DMS53 treated with DMSO at 0.1 percent for 48 hours (cell line): Measurements from ENCODE around the gene PLGLB1.
"Not testable (repeated sequence)": the region's sequence is repeated elsewhere in the genome, so short reads cannot be mapped to it uniquely, and the experiment has no call there.

Experiments used
- DNase-seq: peaks from one replicate; lab custom pipeline; 2025; ENCODE audit not compliant: unreplicated experiment; lab: John Stamatoyannopoulos, UW

Gene PLGLB1

DNA sequence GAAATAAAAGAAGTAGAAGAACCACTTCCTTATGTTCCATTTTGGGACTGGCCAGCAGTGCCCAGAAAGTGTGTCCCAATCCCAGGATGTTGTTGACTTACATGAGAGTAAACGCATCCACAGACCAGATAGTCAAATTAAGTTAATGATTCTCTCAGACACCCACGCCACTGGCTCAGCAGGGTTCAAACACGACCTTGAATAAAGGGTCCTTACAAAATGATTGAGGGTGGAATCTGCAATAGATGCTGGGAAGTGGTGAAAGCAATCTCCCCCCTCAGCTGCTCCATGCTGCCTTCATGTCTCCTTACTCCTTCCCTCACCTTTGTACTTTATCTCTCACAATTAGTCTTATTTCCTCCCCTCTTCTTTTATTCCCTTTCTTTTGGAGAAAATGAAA lies at the start of gene PLGLB1:
Gene PLGLB1 (minus strand): TSS at position 101 of the 400 bp plus-strand sequence. CDS start 61 bp downstream, at position 40.
- not testable (repeated sequence) for DNase-seq

DNA sequence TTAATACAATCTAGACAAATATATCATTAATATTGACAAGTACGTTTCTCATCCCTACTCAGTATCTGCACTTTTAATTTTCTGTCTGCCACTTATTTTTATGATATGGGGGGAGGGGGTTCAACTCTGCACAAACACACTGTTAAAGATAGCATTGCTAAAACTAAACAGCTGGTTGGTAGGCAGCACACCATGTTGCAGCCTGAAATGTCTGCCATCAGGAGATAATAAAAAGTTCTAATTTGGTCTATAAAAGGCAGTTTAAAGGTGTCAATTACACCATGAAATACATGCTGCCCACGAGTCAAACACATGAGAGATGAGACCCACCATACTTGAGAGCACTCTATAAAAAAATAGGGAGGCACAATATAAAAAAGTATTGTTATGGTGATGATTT lies 42.7 kb upstream of the PLGLB1 start:
- DNase-seq = not testable (repeated sequence)

DNA sequence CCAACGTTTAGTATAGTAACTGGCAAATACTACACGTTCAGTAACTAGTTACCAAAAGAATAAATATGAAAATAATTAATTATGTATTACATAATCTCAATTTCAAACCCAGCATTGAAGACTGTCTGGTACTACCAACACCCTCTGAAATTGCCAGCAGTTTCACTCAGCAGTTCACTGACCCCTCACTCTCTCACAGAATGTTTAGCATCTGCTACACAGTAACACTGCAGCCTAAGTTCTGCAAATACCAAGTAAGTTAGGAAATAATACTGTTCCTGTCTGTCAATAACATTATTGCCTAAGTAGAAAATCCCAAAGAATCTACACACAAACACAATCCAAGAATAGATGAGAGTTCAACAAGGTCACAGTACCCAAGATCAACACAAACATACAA lies 41.8 kb upstream of the PLGLB1 start:
- DNase-seq = not testable (repeated sequence)

DNA sequence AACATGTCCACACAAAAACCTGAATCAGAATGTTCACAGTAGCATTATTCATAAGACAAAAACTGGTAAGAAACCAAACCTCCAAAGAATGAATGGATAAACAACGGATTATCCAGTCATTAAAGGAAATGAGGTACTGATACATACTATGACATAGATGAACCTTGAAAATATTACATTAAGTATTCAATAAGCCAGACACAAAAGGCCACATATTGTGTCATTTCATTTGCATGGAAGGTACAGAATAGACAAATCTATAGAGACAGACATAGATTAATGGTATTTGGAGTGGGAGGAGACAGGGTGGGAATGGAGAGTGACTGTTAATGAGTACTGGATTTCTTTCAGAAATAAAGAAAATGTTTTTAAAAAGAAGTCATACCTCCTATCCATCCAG lies 39.9 kb upstream of the PLGLB1 start:
- DNase-seq = not testable (repeated sequence)

DNA sequence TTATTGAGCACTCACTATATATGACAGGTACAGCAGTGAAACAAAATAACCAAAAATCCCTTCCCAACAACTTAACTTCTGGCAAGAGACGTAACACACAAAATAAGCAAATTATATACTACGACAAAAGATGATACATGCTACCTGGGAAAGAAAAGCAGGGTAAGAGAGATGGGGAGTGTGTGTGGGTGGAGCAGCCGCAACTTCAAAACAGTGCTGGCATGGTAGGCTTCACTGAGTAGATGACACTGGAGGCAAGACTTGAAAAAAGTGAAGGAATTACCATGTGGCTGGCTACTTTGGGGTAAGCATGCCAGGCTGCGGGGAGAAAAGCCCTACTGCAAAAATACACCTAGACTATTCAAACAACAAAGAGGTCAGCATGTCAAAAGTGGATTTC lies 36.0 kb upstream of the PLGLB1 start:
- not testable (repeated sequence) for DNase-seq

DNA sequence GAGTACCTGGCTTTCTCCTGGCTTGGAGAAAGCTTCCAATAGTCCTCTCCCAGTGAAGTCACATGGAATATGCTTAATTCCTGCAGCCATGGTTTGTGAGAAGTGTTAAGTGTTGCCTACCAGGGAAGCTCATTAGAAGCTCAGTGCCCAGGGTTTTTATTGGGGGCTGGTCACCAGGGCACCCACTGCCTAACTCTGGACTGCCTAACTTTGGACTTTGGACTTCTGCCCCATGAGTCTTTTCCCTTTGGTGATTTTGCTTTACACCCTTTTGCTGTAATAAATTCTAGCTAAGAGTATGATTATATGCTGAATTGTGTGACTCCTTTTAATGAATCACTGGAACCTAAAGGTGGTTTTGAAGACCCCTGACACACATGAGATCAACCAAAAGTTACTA lies 35.2 kb upstream of the PLGLB1 start:
- DNase-seq = not testable (repeated sequence)

DNA sequence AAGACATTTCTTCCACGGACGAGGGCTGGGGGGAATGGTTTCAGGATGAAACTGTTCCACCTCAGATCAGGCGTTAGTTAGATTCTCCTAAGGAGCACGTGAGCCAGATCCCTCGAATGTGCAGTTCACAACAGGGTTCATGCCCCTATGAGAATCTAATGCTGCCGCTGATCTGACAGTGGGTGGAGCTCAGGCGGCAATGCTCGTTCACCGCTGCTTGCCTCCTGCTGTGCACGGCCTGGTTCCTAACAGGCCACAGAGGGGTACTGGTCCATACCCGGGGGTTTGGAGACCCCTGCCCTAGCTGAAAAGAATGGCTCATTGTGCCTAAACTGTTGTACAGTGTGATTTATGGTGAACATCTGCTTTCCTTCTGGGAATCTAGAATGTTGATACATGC lies 34.8 kb upstream of the PLGLB1 start:
- DNase-seq = not testable (repeated sequence)

DNA sequence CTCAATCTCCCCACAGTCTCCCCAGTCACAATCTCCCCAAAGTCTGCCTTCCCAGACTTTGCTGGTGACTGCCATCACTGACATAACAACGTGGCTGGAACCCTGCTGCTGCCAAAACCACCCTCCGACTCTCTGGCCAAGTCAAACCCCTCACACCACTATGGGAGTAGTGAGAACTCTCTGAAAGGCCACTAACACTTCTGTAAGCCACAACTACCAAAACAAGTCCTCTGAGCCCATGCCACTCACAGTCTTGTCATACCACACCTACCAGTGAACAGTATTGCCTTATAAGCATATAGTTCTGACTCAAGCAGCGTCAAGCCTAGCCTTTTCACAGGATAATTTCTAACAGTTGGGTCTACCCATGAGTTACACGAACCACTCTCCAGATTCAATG lies 32.7 kb upstream of the PLGLB1 start:
- not testable (repeated sequence) for DNase-seq

DNA sequence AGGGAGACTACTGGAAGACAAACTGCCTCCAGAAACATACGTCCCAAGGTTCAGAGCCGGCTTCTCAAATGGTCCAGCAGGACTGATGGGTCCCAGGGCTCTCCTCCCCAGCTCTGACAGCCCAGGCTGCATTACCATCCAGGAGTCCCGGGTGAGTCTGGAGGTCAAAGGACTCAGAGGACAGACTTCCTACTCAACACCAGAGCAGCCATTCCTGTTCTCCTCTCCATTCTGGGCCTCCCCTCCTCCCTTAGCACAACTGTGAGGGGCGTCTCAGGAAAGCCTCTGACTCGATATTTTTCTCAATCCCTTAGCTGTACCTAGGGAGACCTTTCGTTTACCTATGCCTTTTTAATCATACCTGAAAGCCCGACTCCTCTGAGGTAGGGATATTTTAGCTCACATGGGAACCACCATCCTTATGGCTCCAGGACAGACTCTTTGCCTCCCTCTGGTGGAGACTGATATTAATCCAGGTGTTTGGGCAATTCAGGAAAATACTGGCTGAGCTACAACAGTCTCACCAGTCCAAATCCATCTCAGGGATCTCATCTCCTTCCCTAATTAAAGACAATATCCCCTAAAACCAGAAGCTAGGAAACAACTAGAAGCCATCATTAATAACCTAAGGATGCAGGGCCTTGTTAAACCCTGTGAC lies 19.8 kb upstream of the PLGLB1 start:
- DNase-seq = not testable (repeated sequence)

DNA sequence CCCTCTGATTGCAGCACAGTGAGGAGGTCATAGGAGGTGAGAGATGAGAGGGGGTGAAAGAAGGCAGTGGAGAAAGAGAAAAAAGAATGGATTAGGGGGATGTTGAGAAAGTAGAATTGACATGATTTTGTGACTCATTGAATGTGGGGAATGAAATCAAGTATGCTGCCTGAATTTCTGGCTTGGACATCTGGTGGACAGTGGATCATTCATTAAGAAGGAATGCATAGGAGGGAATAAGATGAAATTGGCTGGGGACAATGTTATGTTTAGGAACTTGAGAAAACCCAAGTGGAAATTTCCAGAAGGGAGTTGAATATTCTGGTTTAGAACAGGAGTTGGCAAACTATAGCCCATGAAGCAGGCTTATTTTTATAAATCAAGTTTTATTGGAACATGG lies 7.0 kb upstream of the PLGLB1 start:
- not testable (repeated sequence) for DNase-seq

DNA sequence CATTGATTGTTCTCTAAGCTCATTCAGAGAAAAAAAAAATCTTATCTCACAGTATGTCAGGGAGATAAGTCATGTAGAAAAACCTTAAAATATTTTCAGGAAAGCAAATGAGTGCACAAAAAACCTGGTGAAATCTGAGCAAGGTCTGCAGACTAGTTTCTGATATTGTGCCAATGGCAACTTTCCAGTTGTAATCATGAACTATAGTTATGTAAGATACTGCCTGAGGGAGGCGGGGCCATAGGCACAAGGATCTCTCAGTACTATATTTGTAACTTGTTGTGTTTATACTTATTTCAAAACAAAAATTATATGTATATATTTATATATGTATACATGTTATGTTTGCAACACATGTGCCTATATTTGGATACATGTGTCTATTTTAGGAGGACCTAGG lies 5.2 kb upstream of the PLGLB1 start:
- not testable (repeated sequence) for DNase-seq

DNA sequence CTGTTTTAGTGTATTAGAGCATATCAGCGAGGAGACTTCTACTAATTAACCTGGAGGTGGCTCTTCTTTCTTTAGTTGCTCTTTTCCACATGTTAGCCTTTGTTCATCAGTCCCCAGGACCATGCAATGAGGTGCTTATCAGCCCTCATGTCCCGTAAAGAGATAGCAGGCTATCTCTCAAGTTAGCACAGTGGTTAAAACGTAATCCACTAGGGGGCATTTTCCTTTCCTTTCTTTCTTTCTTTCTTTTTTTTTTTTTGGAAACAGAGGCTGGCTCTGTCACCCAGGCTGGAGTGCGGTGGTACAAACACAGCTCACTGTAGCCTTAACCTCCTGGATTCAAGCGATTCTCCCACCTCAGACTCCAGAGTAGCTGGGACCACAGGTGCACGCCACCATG lies 4.3 kb upstream of the PLGLB1 start:
- DNase-seq = not testable (repeated sequence)

DNA sequence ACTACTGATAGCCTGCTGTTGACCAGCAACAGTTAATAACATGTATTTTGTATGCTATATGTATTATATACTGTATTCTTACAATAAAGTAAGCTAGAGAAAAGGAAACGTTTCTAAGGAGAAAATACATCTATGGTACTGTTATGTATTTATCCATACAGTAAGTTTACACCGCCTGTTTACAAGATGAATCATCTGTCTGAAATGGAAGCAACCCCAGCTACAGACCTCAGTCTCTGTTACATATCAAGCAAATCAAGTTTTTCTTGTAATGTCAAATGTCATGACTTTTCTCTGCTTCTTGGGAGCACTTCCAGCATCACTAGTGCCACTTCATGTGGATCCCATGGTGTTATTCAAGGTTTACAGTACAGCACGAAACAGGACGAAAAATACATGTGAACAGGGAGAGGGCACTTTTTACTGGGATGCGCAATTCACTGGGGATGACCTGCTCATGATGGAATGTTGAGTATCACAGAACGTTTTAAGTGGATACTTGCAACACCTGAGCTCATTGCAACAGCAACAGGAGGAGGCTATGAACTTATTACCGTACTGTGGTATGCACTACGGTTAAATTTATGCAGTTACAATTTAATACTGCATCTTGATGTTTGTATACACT lies 2.5 kb upstream of the PLGLB1 start:
- not testable (repeated sequence) for DNase-seq

DNA sequence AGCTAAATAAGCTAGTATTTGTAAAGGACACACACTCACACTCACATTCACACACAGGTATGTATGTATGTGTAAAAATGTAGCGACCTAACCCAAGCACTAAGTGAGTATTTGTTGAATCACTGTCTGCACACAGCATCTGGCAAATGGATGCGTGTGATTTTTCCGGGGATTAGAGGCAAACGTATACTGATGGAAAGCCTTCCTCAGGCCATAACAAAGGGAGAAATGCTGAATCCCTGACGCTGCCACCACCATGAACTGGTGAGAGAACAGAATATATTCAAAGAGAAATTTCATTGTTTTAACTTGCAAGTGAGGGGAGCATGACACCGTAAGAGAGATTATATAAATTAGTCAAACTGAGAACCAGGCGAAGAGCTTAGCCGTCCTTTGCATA lies 601 bp downstream of the PLGLB1 start:
- DNase-seq = not testable (repeated sequence)

DNA sequence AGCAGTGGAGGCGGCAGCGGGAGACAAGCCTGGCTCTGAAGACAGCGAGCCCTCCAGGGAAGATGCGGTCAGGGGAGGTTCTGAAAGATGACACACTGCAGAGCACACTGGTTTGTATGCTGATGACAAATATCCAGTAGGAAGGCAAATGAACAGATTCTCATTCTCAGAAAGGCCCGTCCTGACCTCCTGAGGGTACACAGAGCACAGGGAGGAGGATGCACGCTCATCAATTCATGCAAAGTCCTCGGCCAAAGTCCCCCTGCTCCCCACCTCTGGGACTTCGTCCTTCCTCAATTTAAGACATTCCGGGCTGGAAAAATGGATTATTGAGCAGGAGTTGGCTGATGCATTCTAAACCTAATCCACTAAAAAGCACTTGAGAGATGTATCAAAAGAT lies 2.6 kb downstream of the PLGLB1 start:
- not testable (repeated sequence) for DNase-seq

DNA sequence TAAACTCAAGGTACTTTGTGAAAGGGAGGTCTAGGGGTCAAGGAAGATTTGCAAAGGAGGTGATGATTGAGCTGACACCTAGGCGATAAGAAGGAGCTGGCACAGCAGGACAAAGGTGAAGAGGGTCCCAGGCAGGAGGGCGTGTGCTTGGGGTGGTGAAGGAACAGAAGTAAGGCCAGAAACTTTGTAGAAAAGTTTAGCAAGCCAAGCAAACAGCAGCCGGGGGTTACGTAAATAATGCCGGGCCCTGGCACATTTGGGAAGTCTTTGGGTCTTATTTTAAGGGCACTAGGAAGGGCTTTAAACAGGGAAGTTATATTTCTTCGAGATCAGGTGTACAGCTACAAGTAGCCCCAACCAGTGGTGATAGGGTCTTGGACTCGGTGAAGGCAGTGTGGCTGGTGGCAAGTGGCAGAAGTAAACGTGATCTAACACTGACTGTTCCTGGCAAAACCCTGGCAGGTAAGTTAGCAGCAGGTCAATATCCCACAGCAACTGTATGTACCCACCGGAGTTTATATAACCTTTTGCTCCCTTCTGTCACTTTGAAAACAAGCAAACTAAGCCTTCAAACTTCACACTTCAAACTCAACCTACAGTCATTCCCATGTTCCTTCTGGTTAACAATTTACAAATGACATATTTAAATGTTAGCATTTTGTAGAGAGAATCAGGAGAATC lies 7.0 kb downstream of the PLGLB1 start:
- DNase-seq = not testable (repeated sequence)

DNA sequence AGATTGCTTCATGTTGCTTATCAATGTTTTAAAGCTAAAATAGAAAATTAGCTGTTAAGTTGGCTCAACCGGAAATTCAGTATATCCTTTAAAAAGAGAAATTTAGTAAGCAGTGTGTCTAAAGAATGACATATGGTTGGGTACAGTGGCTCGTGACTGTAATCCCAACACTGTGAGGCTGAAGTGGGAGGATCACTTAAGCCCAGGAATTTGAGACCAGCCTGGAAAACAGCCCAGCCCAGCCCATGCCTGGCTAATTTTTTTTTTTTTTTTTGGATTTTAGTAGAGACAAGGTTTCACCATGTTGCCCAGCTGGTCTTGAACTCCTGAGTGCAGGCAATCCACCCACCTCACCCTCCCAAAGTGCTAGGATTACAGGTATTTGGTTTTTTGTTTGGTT lies 17.2 kb downstream of the PLGLB1 start:
- DNase-seq = not testable (repeated sequence)
